Activated T-helper 1 cell treated with Interleukin-2 at 50 U/mL for 16 hours (primary cell): ENCODE measurements around the gene UACA.
"Not testable (repeated sequence)": the region's sequence is repeated elsewhere in the genome, so short reads cannot be mapped to it uniquely, and the experiment has no call there.

Experiments
- DNase-seq: peaks from one replicate; pipeline ENCODE4 v3.0.0-alpha.2; 2020; ENCODE audit warnings: low read depth

UACA gene

GRCh38 chr15:70753101-70753829 lies 10.1 kb downstream of the UACA start:
- no peak for DNase-seq

DNA sequence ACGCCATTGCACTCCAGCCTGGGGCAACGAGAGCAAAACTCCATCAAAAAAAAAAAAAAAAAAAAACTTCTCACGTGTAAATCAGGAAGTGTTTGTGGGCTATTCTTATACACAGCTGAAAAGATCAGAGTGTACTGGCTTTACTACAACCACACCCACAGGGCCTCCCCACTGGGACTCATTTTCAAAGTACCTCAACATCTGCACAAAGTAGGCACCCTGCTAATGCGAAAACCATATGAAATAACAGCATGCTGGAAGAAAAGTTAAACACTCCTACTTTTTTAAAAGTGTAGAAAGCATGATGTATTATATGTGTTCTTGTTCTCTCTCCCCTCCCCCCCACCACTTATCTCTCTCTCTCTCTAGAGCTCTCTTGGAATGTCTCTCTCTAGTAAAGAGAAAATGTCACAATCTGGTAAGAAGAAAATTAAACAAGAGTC lies 11.1 kb downstream of the UACA start:
- DNase-seq, result no peak

- no peak for DNase-seq
These were observed 13.0 kb downstream of the UACA start for GRCh38 chr15:70750203-70750869.

DNA sequence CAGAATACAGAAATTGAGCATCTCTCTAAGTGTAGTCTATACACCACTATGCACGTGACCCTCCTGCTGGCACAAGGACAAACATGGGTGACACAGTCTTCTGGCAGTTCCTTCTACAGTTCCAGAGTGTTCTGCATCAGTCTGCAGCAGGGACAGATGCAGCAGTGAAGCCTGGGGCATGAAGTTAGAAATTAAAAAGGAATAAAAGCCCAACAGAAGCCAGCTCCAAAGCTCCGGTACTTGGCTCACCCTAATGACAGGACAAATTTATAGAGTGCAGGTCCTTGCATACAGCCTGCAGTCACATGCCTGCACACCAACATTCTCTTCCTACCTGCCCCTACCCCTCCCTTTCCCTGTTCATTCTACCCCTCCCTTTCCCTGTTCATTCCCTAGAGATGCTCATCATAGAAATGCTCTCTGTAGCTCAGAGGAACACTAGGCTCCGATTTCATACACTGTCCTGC lies 15.0 kb downstream of the UACA start:
- no peak for DNase-seq

DNA sequence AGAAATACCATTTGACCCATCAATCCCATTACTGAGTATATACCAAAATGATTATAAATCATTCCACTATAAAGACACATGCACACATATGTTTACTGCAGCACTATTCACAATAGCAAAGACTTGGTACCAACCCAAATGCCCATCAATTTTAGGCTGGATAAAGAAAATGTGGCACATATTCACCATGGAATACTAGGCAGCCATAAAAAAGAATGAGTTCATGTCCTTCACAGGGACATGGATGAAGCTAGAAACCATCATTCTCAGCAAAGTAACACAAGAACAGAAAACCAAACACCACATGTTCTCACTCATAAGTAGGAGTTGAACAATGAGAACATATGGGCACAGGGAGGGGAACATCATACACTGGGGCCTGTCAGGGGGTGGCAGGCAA lies 16.8 kb downstream of the UACA start:
- not testable (repeated sequence) for DNase-seq

GRCh38 chr15:70742928-70743327 lies 20.4 kb downstream of the UACA start:
- DNase-seq, result no peak

DNA sequence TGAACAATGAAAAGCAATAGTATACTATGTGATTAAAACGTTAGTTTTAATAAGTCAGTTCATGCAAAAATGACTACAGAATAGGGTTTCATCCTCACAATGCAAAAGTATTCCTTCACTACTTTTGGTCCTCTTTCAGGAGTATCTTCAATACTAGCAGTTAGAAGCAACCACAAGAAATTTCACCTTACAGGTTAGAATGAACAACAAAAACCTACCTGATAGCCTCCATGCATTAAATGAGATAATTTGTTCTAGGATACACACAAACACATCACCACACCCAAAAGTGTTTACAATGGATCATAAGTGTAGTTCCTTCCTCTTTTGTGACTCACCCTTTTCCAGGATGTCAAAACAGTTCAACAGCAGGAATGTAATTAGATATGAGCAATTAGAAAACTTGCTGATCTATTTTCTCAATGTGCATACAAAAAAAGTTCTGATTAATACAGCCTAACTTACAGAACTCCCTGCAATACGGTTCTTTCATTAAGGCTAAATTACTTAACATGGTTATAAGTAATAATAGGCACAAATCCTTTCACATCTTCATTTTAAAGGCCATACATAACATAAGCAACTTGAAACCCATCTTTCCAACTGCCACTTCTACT lies 21.6 kb downstream of the UACA start:
- no peak for DNase-seq

DNA sequence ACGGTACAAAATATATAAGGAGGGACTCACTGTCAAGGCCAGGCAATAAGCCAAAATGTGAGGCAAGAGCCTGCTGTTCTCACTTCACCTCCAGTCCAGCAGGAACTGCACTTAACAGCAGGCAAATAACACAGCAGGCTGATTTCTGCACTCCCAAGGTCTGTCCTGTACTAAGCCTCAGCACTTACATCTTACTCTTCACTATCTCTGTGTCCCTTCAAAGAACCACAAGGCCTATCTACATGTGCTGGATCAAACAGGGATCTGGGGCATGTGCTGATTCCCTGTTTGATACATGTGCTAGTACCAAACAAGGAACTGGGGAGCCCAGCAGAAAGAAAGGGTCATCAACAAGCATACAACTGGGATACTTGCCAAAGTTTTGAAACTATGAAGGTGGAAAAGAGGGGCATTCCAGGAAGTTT lies 22.2 kb downstream of the UACA start:
- no peak for DNase-seq

GRCh38 chr15:70735040-70735439 lies 28.3 kb downstream of the UACA start:
- not testable (repeated sequence) for DNase-seq

DNA sequence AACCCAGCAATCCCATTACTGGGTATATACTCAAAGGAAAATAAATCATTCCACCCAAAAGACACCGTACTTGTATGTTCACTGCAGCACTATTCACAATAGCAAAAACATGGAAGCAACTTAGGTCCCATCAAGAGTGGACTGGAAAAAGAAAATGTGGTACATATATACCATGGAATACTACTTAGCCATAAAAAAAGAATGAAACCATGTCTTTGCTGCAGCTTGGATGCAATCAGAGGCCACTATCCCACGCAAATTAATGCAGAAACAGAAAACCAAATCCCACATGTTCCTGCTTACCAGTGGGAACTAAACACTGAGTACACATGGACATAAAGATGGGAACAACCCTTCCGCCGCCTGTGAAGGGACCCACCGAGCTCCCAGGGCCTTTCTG lies 34.2 kb downstream of the UACA start:
- DNase-seq, result no peak

DNA sequence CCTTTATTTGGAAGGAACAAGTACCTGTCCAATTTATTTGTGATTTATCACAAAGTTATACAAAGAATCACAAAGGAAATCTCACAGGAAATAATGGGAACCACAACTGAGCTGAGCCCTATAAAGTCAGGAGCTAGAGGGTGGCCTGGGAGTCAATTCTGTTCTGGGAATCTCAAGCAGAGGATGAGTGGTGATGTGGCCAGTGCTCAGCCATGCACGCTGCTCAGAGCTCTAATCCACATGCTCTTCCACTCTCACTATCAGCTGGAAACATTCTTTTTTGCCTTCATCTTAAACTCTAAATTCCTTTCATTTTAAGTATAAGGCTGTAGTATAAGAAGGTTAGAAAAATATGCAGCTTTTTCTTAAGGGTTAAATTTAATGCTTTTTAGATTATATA lies 36.6 kb downstream of the UACA start:
- DNase-seq, result no peak

DNA sequence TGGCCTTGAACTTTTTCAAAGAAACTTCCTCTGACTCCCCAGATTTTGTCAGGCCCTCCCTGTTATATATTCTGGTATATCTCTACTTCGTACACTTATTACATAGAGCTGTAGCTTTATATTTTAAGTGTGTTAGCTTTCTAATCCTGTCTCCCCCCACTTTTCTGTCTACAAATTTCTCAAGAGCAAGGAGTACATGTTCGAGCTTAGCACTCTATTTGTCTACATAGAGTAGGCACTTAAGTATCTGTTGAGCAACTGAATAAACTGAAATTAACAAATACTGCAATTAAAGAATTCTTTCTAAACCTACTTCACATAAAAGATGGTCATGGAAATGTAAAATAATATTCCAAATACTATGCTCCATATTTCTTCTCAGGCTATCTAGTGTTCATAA lies 39.4 kb downstream of the UACA start:
- DNase-seq, result no peak

DNA sequence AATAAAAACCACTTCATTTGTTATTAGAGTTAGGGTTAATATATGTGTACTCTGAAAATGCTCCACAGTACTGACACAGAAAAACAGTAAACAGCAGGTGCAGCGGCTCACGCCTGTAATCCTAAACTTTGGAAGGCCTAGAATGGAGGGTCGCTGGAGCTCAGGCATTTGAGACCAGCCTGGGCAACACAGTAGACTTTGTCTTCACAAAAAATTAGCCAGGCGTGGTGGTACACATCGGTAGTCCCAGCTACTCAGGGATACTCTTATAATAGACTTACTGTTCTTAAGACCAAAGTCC lies 40.3 kb downstream of the UACA start:
- DNase-seq, result no peak

DNA sequence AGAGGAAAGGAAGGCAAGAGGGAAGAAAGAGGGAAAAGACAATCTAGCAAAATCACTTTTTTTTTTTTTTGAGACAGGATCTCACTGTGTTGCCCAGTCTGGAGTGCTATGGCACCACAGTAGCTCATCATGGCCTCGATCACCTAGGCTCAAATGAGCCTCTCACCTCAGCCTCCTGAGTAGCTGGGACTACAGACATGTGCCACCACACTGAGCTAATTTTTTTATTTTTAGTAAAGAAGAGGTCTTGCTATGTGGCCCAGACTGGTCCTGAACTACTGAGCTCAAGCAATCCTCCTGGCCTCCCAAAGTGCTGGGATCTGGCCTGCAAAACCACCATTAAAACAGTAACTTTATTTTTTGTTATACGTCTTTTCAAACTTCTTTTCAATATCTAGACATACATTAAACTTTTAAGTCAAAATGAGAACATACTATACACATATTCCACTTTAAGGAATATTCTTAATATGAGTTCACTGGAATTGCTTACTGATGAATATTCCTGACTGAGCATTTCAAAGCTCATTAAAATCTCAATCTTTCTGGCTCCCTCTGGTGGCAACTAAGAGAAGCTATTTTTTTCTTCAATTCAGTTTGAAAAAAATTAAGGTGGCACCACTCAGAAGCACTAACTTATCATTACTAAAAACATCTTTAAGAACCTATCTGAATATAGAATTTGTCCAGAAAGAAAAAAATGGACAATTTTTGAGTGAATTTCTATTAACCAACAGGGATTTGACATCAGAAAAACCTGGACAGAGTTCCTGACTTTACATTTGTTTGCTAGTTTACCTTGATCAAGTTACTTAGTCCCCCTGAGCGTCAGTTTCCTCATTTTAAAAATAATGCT lies 40.9 kb downstream of the UACA start:
- DNase-seq, result no peak

DNA sequence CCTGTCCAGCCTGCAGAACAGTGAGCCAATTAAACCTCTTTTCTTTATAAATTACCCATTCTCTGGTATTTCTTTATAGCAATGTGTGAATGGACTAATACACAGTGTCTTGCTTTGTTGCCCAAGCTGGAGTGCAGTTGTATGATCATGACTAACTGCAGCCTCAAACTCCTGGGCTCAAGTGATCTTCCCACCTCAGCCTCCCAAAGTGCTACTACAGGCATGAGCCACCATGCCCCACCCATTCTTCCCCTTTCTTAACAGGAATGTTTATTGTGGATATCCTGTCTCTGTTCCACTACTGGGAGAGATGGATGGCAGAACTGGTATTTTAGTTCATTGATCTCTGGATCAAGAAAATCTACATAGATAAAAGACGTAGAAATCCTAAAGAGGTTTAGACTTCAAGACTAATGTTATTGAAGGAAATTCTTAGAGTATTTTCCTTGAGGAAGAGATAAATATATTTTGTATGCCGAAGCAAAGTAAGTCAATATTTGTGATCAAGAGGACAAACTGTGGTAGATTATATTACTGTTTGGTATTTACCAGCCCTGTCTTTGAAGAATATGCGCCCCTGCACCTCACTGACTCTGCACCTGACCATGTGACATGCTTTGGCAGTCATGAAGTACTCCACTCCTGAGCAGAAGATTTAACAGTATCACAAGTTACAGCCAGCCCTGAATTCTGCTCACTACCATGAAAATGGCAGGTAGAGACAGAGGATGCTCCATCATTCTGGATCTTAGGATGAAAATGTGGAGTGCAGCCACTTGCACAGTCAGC lies 42.9 kb downstream of the UACA start:
- no peak for DNase-seq

- no peak for DNase-seq
These were observed 46.0 kb downstream of the UACA start for GRCh38 chr15:70717237-70717793.

DNA sequence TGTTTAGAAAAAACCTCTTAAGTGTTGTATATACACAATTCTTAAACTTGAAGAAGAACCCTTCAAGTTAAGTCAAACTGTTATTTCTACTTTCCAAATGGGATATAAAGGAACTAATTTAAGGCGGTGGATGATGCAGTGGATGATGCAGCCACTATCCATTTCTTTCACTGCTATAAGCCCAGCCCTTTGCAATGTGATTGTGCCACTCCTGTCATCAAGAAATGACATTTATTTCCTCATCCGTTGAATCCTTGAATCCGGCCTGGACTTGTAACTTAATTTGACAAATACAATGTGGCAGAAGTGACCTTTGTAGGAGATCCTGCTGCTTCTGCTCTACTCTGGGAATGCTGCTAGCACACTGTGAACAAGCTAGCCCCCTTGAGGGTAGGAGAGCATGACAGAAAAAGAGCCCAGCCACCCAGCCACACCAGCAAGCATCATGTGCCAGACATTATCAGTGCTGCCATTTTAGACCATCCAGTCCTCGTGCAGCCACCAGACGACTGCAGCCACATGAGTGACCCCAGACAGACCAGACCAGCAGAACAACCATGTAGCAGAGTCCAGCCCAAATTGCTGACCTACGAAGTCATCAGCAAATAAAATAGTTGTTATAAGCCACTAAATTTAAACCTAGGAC lies 47.4 kb downstream of the UACA start:
- no peak for DNase-seq

GRCh38 chr15:70714565-70714964 lies 48.8 kb downstream of the UACA start:
- no peak for DNase-seq

- DNase-seq, result no peak
These were observed 49.3 kb downstream of the UACA start for GRCh38 chr15:70714015-70714414.

- no peak for DNase-seq
These were observed 51.1 kb downstream of the UACA start for GRCh38 chr15:70712271-70712670.

DNA sequence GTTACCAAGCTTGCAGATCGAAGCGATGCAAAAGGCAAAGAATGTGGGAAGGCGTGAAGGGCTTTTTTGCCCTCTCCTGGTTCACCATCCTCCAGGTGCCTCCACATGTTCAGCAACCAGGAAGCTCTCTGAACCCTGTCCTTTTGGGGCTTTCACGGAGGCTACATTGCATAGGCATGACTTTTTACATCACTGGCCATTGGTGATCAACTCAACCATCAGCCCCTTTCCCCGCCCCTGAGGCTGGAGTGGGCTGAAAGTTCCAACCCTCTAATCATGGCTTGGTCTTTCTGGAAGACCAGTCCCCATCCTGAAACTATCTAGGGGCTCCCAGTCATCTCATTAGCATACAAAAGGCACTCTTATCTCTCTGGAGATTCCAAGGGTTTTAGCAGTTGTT lies 52.6 kb downstream of the UACA start:
- DNase-seq, result no peak
